HPDE6-E6E7 (cell line): ENCODE data around the gene TEK.
A peak's percentile ranks its signal among the peaks of the same experiment; 100 is the strongest.

Experiments used
- DNase-seq: peaks from one replicate; pipeline ENCODE4 v3.0.0; 2011; ENCODE audit warnings: missing footprints; ENCODE audit errors: extremely low spot score

TEK gene

DNA sequence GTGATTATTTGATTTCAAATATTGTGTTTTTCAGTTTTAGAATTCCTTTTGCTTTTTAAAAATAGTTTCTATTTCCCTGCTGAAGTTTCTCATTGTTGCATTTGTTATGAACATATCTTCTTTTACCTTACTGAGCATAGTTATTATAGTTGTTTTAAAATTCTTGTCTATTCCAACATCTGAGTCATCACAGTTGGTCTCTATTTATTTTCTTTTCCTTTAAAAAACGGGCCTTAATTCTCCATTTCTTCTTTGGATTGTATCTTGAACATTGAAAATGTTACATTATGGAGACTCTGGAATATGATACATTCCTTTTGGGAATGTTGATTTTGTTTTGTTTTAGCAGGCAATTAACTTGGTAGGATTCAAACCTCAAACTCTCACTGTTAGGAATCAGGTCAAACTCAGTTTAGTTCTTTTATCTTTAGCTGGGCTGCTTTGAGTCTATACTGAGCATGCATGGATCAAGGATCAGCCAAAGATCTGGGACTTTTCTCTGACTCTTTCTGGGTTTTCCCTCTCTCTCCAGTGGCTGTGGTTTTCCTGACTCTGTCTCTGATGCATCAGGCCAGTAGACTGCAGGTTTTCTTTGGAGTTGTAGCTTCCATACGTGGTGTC is 70.3 kb downstream of the TEK start:
- DNase-seq, result no peak

DNA sequence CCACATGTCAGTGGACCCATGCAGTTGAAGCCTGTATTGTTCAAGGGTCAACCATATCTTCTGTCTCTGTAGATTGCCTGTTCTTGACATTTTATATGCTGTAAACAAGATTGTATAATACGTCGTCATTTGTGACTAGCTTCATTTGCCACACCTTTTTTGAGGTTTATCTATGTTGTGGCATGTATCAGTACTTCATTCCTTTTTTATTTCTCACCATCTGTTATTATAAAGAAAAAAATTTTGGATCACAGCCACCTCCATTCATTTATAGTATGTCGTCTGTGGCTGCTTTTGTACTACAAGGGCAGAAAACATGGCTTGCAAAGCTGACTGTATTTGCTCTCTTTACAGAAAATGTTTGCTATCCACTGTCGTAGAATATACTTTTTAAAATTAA is 72.4 kb downstream of the TEK start:
- DNase-seq, result peak; percentile 9

DNA sequence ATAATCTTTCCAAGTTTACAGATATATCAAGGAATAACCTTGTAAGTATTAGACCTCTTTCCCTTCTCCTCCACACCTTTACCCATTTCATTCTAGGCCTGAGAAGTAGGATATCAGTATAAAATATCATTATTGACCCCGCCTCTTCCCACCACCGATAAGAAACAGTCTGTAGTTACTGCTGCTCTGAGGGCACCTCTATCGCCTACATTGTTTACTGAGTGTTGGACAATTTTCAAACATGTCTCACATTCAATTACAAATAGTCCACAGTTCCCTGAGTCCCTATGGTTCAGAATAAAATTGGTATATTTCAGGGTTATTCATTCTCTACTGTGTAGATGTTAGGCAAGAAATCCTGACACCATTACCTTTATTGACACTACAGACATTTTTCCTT is 73.4 kb downstream of the TEK start:
- DNase-seq, result no peak

DNA sequence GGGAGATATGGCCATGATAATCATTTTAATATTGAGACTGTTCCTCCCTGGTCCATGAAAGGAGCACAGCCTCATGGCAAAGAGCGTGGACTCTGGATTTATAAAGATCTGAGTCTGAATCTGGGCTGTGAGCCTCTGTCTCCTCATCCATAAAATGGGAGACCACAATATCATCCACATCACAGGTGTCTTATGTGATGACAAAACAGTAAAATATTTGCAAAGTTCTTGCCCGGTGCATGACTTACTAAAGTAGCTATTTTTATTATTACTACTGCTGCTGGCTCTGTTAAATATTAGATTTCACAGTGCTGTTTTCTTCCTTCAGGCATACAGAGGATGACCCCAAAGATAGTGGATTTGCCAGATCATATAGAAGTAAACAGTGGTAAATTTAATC is 74.1 kb downstream of the TEK start:
- DNase-seq, result no peak

DNA sequence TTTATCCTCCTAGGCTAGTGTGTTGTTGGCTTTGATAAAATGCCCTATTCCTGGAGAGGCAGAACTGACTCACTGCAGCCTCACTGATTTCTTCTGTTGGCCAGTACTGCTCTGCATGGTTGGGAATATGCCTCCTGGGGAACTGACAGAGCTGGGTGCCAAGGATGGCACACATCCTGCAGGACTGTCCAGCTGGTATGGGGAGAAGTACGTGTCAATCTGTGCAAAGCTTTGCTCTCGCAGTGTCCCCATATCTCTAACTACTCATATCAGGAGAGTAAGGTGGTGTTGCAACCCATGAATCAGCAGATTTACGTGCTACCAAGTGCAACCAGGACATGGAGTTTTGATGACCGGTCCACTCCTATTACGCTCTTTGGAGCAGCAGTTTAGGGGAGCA is 74.7 kb downstream of the TEK start:
- no peak for DNase-seq

DNA sequence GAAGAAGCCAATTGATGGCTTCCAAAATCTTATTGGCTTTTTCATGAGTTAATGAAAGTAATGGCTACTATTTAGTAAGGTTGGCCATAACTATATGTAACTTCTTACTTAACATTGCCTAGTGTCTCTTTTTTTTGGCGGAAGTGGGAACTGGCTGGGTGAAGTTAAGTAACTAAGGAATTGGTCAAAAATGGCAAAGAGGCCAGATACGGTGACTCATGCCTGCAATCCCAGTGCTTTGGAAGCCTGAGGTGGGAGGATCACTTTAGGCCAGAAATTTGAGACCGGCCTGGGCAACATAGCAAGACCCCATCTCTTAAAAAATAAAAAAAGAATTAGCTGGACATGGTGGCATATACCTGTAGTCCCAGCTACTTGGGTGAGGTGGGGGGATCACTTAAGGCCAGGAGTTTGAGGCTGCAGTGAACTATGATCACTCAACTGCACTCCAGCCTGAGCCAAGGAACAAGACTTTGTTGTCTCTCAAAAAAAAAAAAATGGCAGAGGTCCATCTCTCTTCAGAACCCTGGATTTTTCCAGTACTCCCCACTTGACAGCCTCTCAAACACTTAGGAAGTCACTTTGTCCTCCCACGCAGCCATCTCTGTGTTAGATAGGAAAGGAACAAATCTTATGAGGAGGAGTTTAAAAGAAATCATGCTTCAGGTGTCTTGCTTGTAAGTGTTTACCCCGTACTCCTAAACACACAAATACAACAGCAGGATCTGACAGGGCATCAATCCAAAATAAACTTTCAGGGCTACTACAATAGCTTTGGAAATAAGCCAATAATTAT is 75.7 kb downstream of the TEK start:
- no peak for DNase-seq

DNA sequence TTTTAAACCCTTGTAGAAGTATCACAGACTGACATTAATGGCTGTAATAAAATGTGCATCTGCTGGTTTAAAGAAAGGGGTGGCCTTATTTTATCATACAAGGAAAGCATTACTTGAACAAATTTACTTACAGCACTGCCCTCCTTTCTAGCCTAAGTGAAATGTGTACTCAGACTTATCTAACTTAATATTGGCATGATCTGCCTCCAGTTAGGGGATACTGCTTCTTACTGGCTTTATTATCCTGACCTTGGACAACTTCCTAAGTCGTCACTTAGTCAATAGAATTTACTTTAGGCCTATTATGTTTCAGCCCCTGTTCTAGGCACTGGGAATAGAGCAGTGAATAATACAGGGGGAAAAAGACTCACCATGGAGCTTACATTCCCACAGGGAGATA is 79.4 kb downstream of the TEK start:
- no peak for DNase-seq

DNA sequence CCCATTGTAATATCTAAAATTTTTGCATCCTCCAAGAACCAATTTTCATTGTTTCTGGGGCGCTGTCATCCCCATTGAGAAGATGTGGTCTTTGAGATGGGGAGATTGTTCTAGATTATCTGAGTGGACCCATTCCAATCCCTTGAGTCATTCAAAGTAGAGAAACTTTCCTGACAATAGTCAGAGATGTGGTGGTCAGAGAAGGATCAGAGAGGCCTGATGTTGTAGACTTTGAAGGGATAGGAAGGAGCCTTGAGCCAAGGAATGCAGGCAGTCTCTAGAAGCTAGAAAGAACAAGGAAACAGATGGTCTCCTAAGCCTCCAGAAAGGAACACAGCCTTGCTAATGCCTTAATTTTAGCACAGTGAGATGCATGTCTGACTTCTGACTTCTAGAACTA is 80.4 kb downstream of the TEK start:
- no peak for DNase-seq

DNA sequence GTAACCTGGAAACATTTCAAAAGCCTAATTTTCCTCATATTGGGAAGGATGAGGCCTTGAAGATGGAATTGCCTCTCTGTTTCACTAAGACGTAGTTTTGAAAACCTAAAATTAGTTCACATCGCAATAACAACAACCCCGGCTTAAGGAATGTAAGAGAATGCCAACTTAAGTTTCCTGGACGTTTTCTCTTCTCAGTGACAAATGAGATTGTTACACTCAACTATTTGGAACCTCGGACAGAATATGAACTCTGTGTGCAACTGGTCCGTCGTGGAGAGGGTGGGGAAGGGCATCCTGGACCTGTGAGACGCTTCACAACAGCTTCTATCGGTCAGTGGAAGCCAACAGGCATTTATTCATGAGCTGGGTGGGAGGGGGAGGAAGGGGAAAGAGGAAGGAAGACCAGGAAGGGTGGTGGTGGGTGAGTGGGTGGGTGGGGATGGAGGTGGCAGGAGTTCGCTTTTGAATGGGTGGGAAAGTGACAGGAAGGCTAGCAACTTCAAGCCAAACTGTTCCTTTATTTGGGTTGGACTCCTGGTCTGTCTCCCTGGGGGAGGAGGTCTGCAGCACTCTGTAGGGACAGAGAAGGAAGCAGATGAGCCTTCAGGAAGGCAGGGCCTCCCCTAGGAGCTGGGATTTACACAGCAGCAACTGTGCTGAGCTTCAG is 83.4 kb downstream of the TEK start:
- no peak for DNase-seq

DNA sequence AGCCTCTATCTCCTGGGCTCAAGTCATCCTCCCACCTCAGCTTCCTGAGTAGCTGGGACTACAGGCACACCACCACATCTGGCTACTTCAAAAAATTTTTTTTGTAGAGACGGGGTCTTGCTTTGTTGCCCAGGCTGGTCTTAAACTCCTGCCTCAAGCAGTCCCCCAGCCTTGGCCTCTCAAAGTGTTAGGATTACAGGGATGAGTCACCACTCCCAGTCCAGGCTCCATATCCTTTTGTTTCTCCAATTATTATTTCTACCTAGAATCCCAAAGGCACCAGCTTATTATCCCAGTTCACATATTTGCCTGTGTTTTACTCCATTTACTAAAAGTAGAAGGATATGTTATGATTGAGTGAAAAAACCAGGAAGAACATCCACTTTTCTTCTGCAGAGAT is 84.9 kb downstream of the TEK start:
- DNase-seq, result no peak

DNA sequence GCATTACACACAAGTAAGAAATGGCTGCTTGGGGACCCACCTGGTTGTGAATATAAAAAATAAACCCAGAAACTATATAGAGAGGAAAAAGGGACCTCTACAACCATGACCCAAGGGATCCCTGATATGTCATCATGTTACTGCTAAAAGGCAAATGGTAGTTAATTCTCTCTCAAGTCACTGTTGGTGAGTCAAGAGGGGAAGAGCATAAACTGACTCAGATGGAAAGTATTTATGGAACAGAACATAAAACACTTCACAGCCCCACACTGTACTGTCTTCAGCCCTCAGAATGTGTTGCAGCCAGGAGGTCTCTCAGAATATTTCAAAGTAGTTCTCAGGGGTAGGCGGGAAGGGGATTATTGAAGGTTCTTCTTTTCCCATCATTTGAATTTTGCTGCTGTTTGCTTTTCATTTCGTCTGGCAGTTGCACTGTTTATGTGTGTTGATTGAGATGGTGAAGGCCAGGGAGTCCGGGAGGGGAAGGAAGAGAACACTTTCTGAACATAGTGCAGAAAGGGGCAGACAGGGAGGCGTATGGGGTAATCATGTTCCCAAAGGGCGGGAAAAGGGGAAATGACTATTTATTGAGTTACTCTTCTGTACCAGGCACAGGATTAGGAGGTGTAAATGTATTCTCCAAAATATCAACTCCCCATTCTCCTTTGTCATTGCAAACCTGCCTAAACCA is 85.5 kb downstream of the TEK start:
- DNase-seq, result no peak

DNA sequence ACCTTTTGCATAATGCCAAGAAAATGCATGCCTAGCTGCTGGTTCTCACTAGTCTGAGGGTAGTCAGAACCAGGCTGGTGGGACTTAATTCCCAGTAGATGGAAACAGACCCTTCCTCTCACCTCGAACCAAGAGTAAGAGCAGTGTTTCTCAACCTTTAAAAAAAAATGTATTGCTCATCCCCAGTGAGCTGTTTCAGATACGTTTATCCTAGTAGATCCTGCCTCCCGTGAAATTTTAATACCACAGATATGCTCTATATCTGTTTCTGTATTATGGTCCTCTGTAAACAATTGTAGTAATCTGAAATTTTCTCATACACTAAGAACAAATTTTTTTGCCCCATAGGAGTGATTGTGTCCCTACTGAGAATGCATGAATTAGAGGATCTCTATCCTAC is 86.2 kb downstream of the TEK start:
- no peak for DNase-seq

DNA sequence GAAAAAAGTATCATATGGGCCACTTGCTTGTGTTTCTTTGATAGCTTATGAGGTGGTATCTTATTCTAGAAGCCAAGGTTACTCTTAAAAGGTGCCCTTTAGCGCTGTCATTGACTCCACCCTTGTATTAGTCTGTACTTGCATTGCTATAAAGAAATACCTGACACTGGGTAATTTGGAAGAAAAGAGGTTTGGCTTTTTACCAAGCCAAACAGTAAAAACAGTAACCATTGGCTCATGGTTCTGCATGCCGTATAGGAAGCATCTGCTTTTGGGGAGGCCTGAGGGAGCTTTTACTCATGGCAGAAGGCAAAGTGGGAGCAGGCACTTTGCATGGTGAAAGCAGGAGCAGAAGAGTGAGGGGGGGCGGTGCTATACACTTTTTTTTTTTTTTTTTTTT is 87.4 kb downstream of the TEK start:
- DNase-seq, result no peak

DNA sequence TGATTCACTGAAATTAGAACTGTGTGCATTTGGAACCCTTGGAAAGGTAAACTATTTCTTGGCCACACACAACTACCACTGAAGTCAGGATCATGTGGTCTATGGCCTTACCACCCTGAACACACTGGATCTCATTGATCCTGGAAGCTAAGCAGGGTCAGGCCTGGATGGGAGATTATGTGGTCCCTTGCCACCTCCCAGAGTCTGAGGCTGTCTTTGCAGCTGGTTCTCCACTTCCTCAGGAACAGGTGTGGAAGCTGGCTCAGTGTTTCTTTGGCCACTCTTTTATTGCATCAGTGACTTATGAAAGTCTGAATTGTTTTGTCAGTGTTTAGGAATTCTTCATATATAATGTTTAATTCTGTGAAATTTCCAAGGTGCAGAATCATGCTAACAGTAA is 89.2 kb downstream of the TEK start:
- DNase-seq, result no peak

DNA sequence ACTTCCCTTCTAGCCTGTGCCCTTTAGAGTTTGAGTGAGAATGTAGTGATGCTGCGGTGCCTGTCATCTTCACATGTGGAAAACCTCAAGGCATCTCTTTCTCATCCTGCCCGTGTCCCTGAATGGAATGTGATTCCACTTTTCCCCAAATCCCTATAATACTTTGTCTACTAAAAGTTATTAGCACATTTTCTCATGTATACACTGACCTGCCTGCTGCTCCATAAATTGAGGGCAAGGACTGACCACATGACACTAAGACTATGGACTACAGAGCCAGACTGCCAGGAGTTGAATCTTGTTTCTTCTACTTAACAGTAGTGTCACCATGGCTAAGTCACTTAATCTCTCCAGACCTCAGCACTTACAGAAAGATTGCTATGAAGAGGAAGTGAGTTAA is 93.0 kb downstream of the TEK start:
- DNase-seq, result no peak

DNA sequence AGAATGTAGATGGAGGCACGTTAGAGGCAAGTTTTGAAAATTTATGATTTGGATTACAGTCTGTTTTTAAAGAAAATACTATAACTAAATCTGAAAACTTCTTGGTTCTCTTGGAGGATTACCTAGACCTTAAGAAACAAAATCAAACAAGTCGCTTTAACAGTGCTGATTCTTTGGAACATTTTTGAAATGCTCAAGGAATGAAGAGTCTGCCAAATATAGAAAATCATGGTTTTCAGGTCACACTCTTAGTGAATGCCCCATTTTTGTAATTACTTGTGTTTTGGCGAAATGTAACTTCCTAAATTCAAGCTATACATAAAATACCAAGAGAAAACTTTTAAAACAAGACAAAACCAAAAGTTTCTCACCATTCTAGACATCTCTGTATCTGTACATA is 94.8 kb downstream of the TEK start:
- DNase-seq, result no peak

DNA sequence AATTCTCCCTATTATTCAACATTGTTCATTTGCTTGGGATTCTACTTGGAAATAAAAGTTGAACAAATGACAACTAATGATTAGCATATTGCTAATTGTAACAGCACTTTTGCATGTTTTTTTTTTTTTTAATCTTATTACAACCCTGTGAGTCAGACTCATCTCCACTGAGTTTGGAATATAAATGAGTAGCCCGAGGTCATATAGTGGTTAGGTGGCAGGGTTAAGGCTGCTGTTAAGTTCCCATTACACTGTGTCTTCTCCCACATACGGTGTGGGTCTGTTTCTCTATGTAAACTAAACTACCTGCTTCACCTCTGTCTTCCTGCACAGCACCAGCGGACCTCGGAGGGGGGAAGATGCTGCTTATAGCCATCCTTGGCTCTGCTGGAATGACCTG is 95.6 kb downstream of the TEK start:
- peak; percentile 26 for DNase-seq

DNA sequence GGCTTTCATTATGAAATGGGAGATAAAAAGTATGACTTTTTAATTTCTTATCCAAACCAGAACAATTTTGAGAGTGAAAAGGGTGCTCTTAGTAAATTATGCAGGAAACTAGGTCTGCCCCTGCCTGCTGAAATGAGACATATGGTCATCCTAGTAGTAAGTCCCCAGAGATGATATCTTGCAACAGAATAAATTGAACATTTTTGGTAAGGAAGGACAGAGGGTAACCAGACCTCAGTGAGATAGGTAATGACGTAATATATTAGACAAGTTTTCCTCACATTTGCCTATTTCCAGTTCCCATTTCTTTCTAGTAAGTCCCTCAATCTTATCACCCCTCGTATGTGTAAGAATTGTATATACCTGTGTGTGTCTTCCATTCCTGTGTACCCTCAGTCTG is 96.2 kb downstream of the TEK start:
- DNase-seq, result no peak

DNA sequence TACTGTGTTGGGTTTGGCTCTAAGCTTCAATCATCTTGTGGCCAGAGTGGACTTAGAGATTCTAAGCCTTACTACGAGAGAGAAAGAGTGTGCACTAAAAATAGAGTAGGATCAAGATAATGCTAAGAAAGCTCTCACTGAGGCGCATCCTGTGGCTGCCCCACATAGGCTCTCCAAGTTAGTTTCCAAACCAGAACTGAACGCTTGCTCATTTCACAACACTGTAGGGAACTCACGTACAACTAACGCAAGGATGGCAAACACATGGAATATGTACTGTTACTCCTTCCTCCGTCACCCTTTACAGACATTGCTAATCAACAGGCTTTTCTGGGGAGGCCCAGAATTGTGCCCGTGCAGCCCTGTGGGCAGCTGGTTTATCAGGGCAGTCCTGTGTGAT is 97.0 kb downstream of the TEK start:
- DNase-seq, result no peak

DNA sequence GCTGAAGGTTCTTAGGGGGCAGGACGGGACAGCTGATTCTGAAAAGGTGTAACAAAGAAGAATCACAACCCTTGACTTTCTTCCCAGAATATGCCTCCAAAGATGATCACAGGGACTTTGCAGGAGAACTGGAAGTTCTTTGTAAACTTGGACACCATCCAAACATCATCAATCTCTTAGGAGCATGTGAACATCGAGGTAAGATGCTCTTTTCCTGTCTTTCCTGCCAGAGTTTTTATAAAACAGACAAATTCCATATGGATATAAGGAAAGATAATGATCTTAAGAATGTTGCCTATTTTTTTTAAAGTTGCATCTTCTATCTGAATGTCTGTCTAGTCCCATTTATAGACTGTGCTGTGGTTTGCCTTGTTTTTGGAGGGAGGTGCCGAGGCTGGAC is 100.0 kb downstream of the TEK start:
- no peak for DNase-seq

DNA sequence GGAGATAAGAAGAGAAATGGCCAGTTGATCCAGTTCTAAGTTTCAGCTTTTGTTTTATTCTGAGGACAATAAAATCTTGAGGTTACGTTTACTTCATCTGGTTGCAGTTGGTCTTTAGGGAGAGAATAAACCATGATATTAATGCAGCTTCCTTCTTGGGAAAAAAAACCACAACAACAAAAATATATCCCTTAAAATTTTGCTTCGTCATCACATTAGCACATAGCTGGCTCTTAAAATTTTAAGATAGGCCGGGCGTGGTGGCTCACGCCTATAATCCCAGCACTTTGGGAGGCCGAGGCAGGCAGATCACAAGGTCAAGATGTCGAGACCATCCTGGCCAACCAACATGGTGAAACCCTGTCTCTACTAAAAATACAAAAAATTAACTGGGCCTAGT is 101.6 kb downstream of the TEK start:
- DNase-seq, result no peak

DNA sequence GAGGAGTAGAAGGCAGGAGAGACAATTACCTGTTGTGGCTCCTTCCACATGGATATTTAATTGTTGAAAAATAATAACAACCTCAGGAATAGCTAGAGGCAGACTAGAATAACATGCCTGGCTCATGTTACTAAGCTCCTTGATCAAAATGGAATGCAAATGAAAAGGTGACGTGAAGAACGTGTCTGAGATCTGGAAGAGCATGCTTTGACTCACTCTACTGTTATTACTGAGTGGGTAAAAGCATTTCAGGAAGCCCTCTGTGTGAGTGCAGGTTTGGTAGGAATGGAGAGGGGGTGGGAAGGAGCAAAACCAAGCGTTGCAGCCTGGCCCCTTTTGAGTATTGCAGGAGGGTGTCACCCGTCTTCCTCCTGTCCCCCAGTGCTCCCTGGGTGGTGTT is 103.2 kb downstream of the TEK start:
- DNase-seq, result no peak

DNA sequence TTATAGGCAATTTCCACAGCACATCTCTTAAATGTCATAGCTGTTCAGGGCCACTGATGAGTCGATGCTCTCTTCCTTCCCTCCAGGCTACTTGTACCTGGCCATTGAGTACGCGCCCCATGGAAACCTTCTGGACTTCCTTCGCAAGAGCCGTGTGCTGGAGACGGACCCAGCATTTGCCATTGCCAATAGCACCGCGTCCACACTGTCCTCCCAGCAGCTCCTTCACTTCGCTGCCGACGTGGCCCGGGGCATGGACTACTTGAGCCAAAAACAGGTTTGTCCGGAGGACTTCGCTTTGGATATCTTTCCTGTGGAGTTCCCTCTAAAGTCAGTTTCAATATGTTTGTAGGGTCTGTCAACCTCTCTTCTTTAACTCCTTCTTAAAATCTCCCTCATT is 103.6 kb downstream of the TEK start:
- no peak for DNase-seq
